Measurements from ENCODE around the gene GALK1. TPM values are rescaled to one million over a fixed set of nuclear protein-coding genes. Genes with fewer than 3 reads are reported as not detected.

GALK1 gene
- polyA plus RNA-seq, 3 donors = 44.8 to 108 (median 84.3) TPM

DNA sequence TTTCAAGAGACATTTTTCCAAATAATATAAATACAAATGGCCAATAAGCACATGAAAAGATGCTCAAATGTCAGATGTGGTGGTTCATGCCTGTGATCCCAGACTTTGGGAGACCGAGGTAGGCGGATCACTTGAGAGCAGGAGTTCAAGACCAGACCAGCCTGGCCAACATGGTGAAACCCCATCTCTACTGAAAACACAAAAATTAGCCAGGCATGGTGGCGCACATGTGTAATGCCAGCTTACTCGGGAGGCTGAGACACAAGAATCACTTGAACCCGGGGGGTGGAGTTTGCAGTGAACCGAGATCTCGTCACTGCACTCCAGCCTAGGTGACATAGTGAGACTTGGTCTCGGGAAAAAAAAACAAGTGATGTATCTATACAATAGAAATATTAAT lies 2.9 kb upstream of the GALK1 start:
- Mint-ChIP-seq H3K27me3 (ENCODE audit: low read depth in 3 of 3) (peaks cover 0 to 2% (median 0%) of the 10 kb centered on the region in 3 donors), H3K36me3 (peaks cover 4 to 7% of the 10 kb centered on the region in 2 donors), H3K27ac (no peak overlapping the region), H3K4me3 (no peak overlapping the region), H3K9me3 (peaks cover 0 to 2% (median 0%) of the 10 kb centered on the region in 7 donors), H3K4me1 (peaks cover 11% of the 10 kb centered on the region)
- Histone ChIP-seq H3K36me3 (replicated peaks in 1 of 2; ENCODE audit: control insufficient read depth in 1 of 2, insufficient read depth in 2 of 2, low read length in 2 of 2) (peaks cover 0 to 6% of the 10 kb centered on the region in 2 donors), H3K9ac (ENCODE audit: insufficient read depth, low read length, poor library complexity, severe bottlenecking) (no peak overlapping the region), H3K9me3 (replicated peaks in 1 of 2; ENCODE audit: control insufficient read depth in 1 of 2, insufficient read depth in 1 of 2, low read length in 2 of 2) (no peaks in the 10 kb centered on the region), H3K79me2 (ENCODE audit: insufficient read depth, low read length) (peaks cover 4% of the 10 kb centered on the region), H4K20me1 (ENCODE audit: insufficient read depth, low read length) (peaks cover 9% of the 10 kb centered on the region), H3K4me1 (ENCODE audit: control insufficient read depth in 1 of 2, insufficient read depth in 2 of 2, low read length in 2 of 2) (peaks cover 14 to 23% of the 10 kb centered on the region in 2 donors), H3K27ac (ENCODE audit: low read depth in 1 of 2, low read length in 2 of 2) (no peak overlapping the region), H3K27me3 (ENCODE audit: control insufficient read depth in 2 of 2, insufficient read depth in 2 of 2, low read length in 2 of 2) (no peaks in the 10 kb centered on the region), H3K4me2 (replicated peaks; ENCODE audit: extremely low read depth, low read length, poor library complexity, severe bottlenecking) (no peak overlapping the region), H2AFZ (ENCODE audit: insufficient read depth, low read depth, low read length, poor library complexity, severe bottlenecking) (no peak overlapping the region), H3K4me3 (replicated peaks in 1 of 3; ENCODE audit: low read depth in 2 of 3, low read length in 3 of 3) (no peak overlapping the region)
- TF ChIP-seq, protein P1, sequence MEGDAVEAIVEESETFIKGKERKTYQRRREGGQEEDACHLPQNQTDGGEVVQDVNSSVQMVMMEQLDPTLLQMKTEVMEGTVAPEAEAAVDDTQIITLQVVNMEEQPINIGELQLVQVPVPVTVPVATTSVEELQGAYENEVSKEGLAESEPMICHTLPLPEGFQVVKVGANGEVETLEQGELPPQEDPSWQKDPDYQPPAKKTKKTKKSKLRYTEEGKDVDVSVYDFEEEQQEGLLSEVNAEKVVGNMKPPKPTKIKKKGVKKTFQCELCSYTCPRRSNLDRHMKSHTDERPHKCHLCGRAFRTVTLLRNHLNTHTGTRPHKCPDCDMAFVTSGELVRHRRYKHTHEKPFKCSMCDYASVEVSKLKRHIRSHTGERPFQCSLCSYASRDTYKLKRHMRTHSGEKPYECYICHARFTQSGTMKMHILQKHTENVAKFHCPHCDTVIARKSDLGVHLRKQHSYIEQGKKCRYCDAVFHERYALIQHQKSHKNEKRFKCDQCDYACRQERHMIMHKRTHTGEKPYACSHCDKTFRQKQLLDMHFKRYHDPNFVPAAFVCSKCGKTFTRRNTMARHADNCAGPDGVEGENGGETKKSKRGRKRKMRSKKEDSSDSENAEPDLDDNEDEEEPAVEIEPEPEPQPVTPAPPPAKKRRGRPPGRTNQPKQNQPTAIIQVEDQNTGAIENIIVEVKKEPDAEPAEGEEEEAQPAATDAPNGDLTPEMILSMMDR (IDR thresholded peaks at IDR 0.05) = no peak
- DNase-seq = no peak
- intact Hi-C loops (cut with micrococcal nuclease) = no loop called here
- WGBS (ENCODE audit: insufficient coverage) = 90% methylated on average over 4 of the region's 8 CpGs

DNA sequence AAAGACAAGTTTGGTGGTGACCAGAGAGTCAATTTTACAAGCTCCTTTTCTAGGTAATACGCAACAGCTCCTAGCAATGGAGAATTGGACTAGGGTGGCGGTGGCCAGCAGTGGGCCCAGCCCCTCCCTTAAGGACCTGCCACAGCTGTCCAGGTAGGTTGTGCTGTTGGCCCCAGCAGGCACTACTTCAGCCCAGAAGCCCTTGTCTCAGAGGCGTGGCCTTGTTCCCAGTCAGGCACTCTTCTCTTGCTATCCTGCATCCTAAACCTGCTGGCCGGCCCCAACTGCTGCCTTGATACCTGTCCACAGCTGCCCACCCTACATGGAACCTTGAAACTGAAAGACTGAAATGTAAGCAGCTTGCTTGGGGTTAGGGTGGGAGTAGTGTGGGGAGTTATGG lies 989 bp upstream of the GALK1 start:
- Histone ChIP-seq H3K9ac (ENCODE audit: insufficient read depth, low read length, poor library complexity, severe bottlenecking) (no peak overlapping the region), H3K4me1 (ENCODE audit: control insufficient read depth in 1 of 2, insufficient read depth in 2 of 2, low read length in 2 of 2) (peaks cover 14 to 23% of the 10 kb centered on the region in 2 donors), H3K9me3 (replicated peaks in 1 of 2; ENCODE audit: control insufficient read depth in 1 of 2, insufficient read depth in 1 of 2, low read length in 2 of 2) (no peaks in the 10 kb centered on the region), H3K27me3 (ENCODE audit: control insufficient read depth in 2 of 2, insufficient read depth in 2 of 2, low read length in 2 of 2) (no peaks in the 10 kb centered on the region), H3K4me2 (replicated peaks; ENCODE audit: extremely low read depth, low read length, poor library complexity, severe bottlenecking) (no peak overlapping the region), H3K4me3 (replicated peaks in 1 of 3; ENCODE audit: low read depth in 2 of 3, low read length in 3 of 3) (no peak overlapping the region), H2AFZ (ENCODE audit: insufficient read depth, low read depth, low read length, poor library complexity, severe bottlenecking) (no peak overlapping the region), H3K79me2 (ENCODE audit: insufficient read depth, low read length) (peaks cover 4% of the 10 kb centered on the region), H3K27ac (ENCODE audit: low read depth in 1 of 2, low read length in 2 of 2) (no peak overlapping the region), H3K36me3 (replicated peaks in 1 of 2; ENCODE audit: control insufficient read depth in 1 of 2, insufficient read depth in 2 of 2, low read length in 2 of 2) (peaks cover 0 to 11% of the 10 kb centered on the region in 2 donors), H4K20me1 (ENCODE audit: insufficient read depth, low read length) (peaks cover 9% of the 10 kb centered on the region)
- Mint-ChIP-seq H3K4me3 (peak overlapping the region in 1 of 2 donors; percentile 20), H3K4me1 (peaks cover 11% of the 10 kb centered on the region), H3K27ac (peak overlapping the region in 1 of 7 donors; percentile 26), H3K36me3 (peaks cover 13 to 14% of the 10 kb centered on the region in 2 donors), H3K9me3 (no peaks in the 10 kb centered on the region), H3K27me3 (ENCODE audit: low read depth in 3 of 3) (peaks cover 0 to 2% (median 0%) of the 10 kb centered on the region in 3 donors)
- 100% methylated on average over 3 of the region's 4 CpGs for WGBS (ENCODE audit: insufficient coverage)
- no peak for DNase-seq
- intact Hi-C loops (cut with micrococcal nuclease) = no loop called here
- TF ChIP-seq, protein P1 (IDR thresholded peaks at IDR 0.05) = no peak
